Measurements from ENCODE around the gene SERTAD1.
A peak's percentile ranks its signal among the peaks of the same experiment; 100 is the strongest.
"Not testable (repeated sequence)": the region's sequence is repeated elsewhere in the genome, so short reads cannot be mapped to it uniquely, and the experiment has no call there.

Gene SERTAD1

GRCh38 chr19:40450664-40451063 is 24.9 kb upstream of the SERTAD1 start:
- no peak for DNase-seq

GRCh38 chr19:40449506-40449905 is 23.7 kb upstream of the SERTAD1 start:
- DNase-seq, result no peak

- no peak for DNase-seq
Observed at GRCh38 chr19:40446263-40446784, 20.5 kb upstream of the SERTAD1 start.

GRCh38 chr19:40445780-40446262 is 20.0 kb upstream of the SERTAD1 start:
- DNase-seq, result no peak

- no peak for DNase-seq
Observed at GRCh38 chr19:40444825-40445312, 19.1 kb upstream of the SERTAD1 start.

- DNase-seq, result peak; percentile 96 to 98
Observed at GRCh38 chr19:40444000-40444824, 18.4 kb upstream of the SERTAD1 start, which contains the start of gene SERTAD3. Gene SERTAD3, minus strand, starts transcription at chr19:40444335. Its CDS starts 2,255 bp downstream, at chr19:40442080.

- peak; percentile 100 for DNase-seq
Observed at GRCh38 chr19:40443131-40443999, 17.6 kb upstream of the SERTAD1 start.

GRCh38 chr19:40442328-40443130 is 16.7 kb upstream of the SERTAD1 start:
- DNase-seq, result no peak

GRCh38 chr19:40441719-40442253 is 16.0 kb upstream of the SERTAD1 start:
- no peak for DNase-seq

- no peak for DNase-seq
Observed at GRCh38 chr19:40438284-40438683, 12.5 kb upstream of the SERTAD1 start.

- peak; percentile 89 to 92 for DNase-seq
Observed at GRCh38 chr19:40433391-40434216, 7.8 kb upstream of the SERTAD1 start.

GRCh38 chr19:40432760-40433159 is 7.0 kb upstream of the SERTAD1 start:
- not testable (repeated sequence) for DNase-seq

- DNase-seq, result no peak
Observed at GRCh38 chr19:40431698-40432097, 5.9 kb upstream of the SERTAD1 start.

- not testable (repeated sequence) for DNase-seq
Observed at GRCh38 chr19:40430242-40430641, 4.5 kb upstream of the SERTAD1 start.

GRCh38 chr19:40428197-40428596 is 2.4 kb upstream of the SERTAD1 start:
- DNase-seq, result not testable (repeated sequence)

- DNase-seq, result no peak
Observed at GRCh38 chr19:40424637-40425449, 949 bp downstream of the SERTAD1 start.

GRCh38 chr19:40423938-40424337 is 1.9 kb downstream of the SERTAD1 start:
- DNase-seq, result no peak

- no peak for DNase-seq
Observed at GRCh38 chr19:40422748-40423566, 2.8 kb downstream of the SERTAD1 start.
